ENCODE measurements around the gene SRSF9. TPM values are rescaled to one million over a fixed set of nuclear protein-coding genes. Genes with fewer than 3 reads are reported as not detected.
"Not testable (repeated sequence)": the region's sequence is repeated elsewhere in the genome, so short reads cannot be mapped to it uniquely, and the experiment has no call there.

Gene SRSF9
- polyA plus RNA-seq, 1 of the 3 experiments (the other 2 are of a cell fraction), result 210 TPM

DNA sequence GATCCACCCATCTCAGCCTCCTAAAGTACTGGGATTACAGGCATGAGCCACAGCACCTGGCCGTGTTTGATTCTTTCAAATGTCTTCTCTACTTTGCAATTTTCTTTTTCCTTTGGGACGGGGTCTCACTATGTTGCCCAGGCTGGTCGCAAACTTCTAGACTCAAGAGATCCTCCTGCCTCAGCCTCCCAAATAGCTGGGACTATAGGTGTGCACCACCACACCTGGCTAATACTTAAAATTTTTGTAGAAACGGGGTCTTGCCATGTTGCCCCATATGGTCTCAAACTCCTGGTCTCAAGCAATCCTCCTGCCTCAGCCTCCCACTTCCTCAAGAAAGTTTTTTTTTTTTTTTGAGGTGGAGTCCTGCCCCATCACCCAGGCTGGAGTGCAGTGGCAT, 21.6 kb downstream of the SRSF9 start:
- peaks cover 90% of the 10 kb centered on the region for H3K79me2 ChIP-seq (ENCODE audit: insufficient read depth)
- H3F3A ChIP-seq (replicated peaks; ENCODE audit: insufficient read depth), result peaks cover 33% of the 10 kb centered on the region
- ChIA-PET POLR2A (interaction anchor here (0.7 to 1.0 kb wide), 2 partner anchors 9 to 156 kb away, joined by 3 to 5 read pairs; partner anchors contain the start of gene RNU4-2), CTCF (interaction anchor here (0.6 to 1.4 kb wide), 4 partner anchors 9 to 95 kb away, joined by 3 to 8 read pairs (median 4); no protein-coding TSS in a partner anchor)
- TF ChIP-seq, protein P1, sequence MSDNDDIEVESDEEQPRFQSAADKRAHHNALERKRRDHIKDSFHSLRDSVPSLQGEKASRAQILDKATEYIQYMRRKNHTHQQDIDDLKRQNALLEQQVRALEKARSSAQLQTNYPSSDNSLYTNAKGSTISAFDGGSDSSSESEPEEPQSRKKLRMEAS (IDR thresholded peaks at IDR 0.05; ENCODE audit: low read depth), result no peak
- TF ChIP-seq RFX5 (IDR thresholded peaks at IDR 0.05; ENCODE audit: low read length) (no peak), TEAD4 (IDR thresholded peaks at IDR 0.05; ENCODE audit: borderline replicate concordance, insufficient read depth) (no peak), RAD21 (IDR thresholded peaks at IDR 0.05; ENCODE audit: low read length) (no peak), ELF1 (IDR thresholded peaks at IDR 0.05) (no peak), SIN3A (IDR thresholded peaks at IDR 0.05; ENCODE audit: borderline replicate concordance, low read depth, low read length) (no peak), SMC3 (IDR thresholded peaks at IDR 0.05; ENCODE audit: low read depth, low read length) (no peak), RCOR1 (IDR thresholded peaks at IDR 0.05; ENCODE audit: low read length) (no peak), POLR2AphosphoS5 (IDR thresholded peaks at IDR 0.05; ENCODE audit: low read depth, low read length) (no peak), MXI1 (IDR thresholded peaks at IDR 0.05; ENCODE audit: low read depth, low read length) (no peak), EP300 (IDR thresholded peaks at IDR 0.05; ENCODE audit: borderline replicate concordance in 1 of 2, low read depth in 1 of 2, low read length in 1 of 2) (no peak), MEF2A (IDR thresholded peaks at IDR 0.05; ENCODE audit: borderline replicate concordance, low read depth) (no peak), TCF12 (IDR thresholded peaks at IDR 0.05) (no peak), NRF1 (IDR thresholded peaks at IDR 0.05; ENCODE audit: low read depth, low read length) (no peak), RXRA (IDR thresholded peaks at IDR 0.05; ENCODE audit: borderline replicate concordance, low read depth) (no peak)
- TF ChIP-seq, protein P2, sequence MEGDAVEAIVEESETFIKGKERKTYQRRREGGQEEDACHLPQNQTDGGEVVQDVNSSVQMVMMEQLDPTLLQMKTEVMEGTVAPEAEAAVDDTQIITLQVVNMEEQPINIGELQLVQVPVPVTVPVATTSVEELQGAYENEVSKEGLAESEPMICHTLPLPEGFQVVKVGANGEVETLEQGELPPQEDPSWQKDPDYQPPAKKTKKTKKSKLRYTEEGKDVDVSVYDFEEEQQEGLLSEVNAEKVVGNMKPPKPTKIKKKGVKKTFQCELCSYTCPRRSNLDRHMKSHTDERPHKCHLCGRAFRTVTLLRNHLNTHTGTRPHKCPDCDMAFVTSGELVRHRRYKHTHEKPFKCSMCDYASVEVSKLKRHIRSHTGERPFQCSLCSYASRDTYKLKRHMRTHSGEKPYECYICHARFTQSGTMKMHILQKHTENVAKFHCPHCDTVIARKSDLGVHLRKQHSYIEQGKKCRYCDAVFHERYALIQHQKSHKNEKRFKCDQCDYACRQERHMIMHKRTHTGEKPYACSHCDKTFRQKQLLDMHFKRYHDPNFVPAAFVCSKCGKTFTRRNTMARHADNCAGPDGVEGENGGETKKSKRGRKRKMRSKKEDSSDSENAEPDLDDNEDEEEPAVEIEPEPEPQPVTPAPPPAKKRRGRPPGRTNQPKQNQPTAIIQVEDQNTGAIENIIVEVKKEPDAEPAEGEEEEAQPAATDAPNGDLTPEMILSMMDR (IDR thresholded peaks at IDR 0.05), result no peak
- TF ChIP-seq, protein P3, sequence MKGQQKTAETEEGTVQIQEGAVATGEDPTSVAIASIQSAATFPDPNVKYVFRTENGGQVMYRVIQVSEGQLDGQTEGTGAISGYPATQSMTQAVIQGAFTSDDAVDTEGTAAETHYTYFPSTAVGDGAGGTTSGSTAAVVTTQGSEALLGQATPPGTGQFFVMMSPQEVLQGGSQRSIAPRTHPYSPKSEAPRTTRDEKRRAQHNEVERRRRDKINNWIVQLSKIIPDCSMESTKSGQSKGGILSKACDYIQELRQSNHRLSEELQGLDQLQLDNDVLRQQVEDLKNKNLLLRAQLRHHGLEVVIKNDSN (IDR thresholded peaks at IDR 0.05; ENCODE audit: borderline replicate concordance, low read depth), result no peak
- TF ChIP-seq, protein P4, sequence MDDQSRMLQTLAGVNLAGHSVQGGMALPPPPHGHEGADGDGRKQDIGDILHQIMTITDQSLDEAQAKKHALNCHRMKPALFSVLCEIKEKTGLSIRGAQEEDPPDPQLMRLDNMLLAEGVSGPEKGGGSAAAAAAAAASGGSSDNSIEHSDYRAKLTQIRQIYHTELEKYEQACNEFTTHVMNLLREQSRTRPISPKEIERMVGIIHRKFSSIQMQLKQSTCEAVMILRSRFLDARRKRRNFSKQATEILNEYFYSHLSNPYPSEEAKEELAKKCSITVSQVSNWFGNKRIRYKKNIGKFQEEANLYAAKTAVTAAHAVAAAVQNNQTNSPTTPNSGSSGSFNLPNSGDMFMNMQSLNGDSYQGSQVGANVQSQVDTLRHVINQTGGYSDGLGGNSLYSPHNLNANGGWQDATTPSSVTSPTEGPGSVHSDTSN (IDR thresholded peaks at IDR 0.05), result no peak
- H3K9me3 ChIP-seq, result no peaks in the 10 kb centered on the region
- no peaks in the 10 kb centered on the region for H3K9me2 ChIP-seq
- 95% methylated on average over 4 of the region's 4 CpGs for WGBS (ENCODE audit: low lambda C conversion rate)
- peak overlapping the region; percentile 80 for H3K4me2 ChIP-seq
- peaks cover 18 to 56% of the 10 kb centered on the region in 2 experiments for H3K36me3 ChIP-seq (replicated peaks in 1 of 2; ENCODE audit: control insufficient read depth in 1 of 2, insufficient read depth in 2 of 2, low read length in 1 of 2)
- no peaks in the 10 kb centered on the region for H3K27me3 ChIP-seq (ENCODE audit: insufficient read depth)
- H3K4me1 ChIP-seq (ENCODE audit: control insufficient read depth in 1 of 2, insufficient read depth in 2 of 2, low read depth in 1 of 2, low read length in 1 of 2), result peaks cover 0 to 9% of the 10 kb centered on the region in 2 experiments; a peak in 2 of 4 replicates
- H4K20me1 ChIP-seq (ENCODE audit: insufficient read depth), result peaks cover 3% of the 10 kb centered on the region; the same call in 1 of the 2 replicates
- DNase-seq, result no peak
- no peak overlapping the region for H3K9ac ChIP-seq
- H3K27ac ChIP-seq (ENCODE audit: low read depth in 2 of 2, low read length in 1 of 2), result no peak overlapping the region
- no peak overlapping the region for H2AFZ ChIP-seq (ENCODE audit: low read depth)
- H3K4me3 ChIP-seq (ENCODE audit: low read depth in 2 of 2, low read length in 1 of 2), result no peak overlapping the region

DNA sequence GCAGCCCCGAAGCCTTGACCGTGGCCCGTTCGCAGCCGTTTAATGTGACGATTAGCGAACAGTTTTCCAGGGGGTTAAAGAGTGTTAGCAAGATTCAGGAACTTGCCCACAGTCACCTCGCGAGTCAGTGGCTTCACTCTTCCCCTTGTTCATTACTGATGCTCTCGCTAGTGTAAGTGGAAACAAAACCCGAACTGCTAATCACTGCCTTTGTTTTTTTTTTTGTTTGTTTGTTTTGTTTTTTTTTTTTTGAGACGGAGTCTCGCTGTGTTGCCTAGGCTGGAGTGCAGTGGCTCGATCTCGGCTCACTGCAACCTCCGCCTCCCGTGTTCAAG, 22.7 kb downstream of the SRSF9 start:
- H3K79me2 ChIP-seq (ENCODE audit: insufficient read depth), result peaks cover 90% of the 10 kb centered on the region
- not testable (repeated sequence) for H4K20me1 ChIP-seq (ENCODE audit: insufficient read depth); H3K9me2 ChIP-seq; DNase-seq; H3K9me3 ChIP-seq; H3K4me1 ChIP-seq (ENCODE audit: control insufficient read depth in 1 of 2, insufficient read depth in 2 of 2, low read depth in 1 of 2, low read length in 1 of 2); H3K27me3 ChIP-seq (ENCODE audit: insufficient read depth)
- H3K27ac ChIP-seq (ENCODE audit: low read depth in 2 of 2, low read length in 1 of 2), result peak overlapping the region in 1 of 2 experiments; percentile 68; a peak in 1 of 4 replicates
- peak overlapping the region; percentile 65 to 98 for H3K4me3 ChIP-seq (ENCODE audit: low read depth in 2 of 2, low read length in 1 of 2)
- CTCF ChIA-PET, result interaction anchor here (1.1 kb wide), 1 partner anchor 20 kb away, joined by 3 read pairs; no protein-coding TSS in a partner anchor
- H3F3A ChIP-seq (replicated peaks; ENCODE audit: insufficient read depth), result peaks cover 36% of the 10 kb centered on the region
- peak overlapping the region; percentile 89 for H3K9ac ChIP-seq
- peak overlapping the region; percentile 80 for H3K4me2 ChIP-seq
- peaks cover 20 to 55% of the 10 kb centered on the region in 2 experiments for H3K36me3 ChIP-seq (replicated peaks in 1 of 2; ENCODE audit: control insufficient read depth in 1 of 2, insufficient read depth in 2 of 2, low read length in 1 of 2)
- H2AFZ ChIP-seq (ENCODE audit: low read depth), result peak overlapping the region; percentile 94
- 7% methylated on average over 17 of the region's 17 CpGs for WGBS (ENCODE audit: low lambda C conversion rate)
- POLR2A ChIA-PET, result interaction anchor here (0.6 kb wide), 1 partner anchor 260 kb away, joined by 3 read pairs; no protein-coding TSS in a partner anchor
